Pulmonary artery endothelial cell (primary cell): ENCODE measurements around the gene C20orf141. TPM values are rescaled to one million over a fixed set of nuclear protein-coding genes. Genes with fewer than 3 reads are reported as not detected.

Experiments
- DNase-seq: peaks from one replicate; pipeline ENCODE4 v3.0.0-alpha.2; 2011; ENCODE audit warnings: low read depth, low spot score
- total RNA-seq: library from RNA; depleted of rRNA; stranded (reverse); fragments of >200 nt; gene quantifications from 2 replicates; pipeline ENCODE4 v1.2.3, GENCODE V29; 2014

Gene C20orf141
- total RNA-seq, 1 donor from 2014 or later = not detected

GRCh38 chr20:2846698-2847097 lies 31.9 kb downstream of the C20orf141 start:
- no peak for DNase-seq

GRCh38 chr20:2847802-2848201 lies 33.0 kb downstream of the C20orf141 start:
- no peak for DNase-seq

- no peak for DNase-seq
These were observed 34.7 kb downstream of the C20orf141 start for GRCh38 chr20:2849529-2849928.

- DNase-seq = no peak
These were observed 36.3 kb downstream of the C20orf141 start for GRCh38 chr20:2851086-2851485.

GRCh38 chr20:2858591-2858990 lies 43.8 kb downstream of the C20orf141 start:
- DNase-seq = no peak

- no peak for DNase-seq
These were observed 44.7 kb downstream of the C20orf141 start for GRCh38 chr20:2859330-2860121.

- DNase-seq = no peak
These were observed 49.8 kb downstream of the C20orf141 start for GRCh38 chr20:2864626-2865025.

GRCh38 chr20:2865101-2865500 lies 50.3 kb downstream of the C20orf141 start:
- no peak for DNase-seq

Other genes starting within 250 kb of the C20orf141 start
- gene NOP56, start 162.4 kb upstream of the C20orf141 start, total RNA-seq = 240 and 241 TPM in 2 replicates
- gene IDH3B, start 150.8 kb upstream of the C20orf141 start, total RNA-seq = 121 and 141 TPM in 2 replicates
- 1.8 and 2.0 TPM in 2 replicates for gene EBF4, start 122.2 kb upstream of the C20orf141 start, total RNA-seq
- gene CPXM1, start 14.4 kb upstream of the C20orf141 start, total RNA-seq = 0.26 and 0.74 TPM in 2 replicates
- gene TMEM239, start 1.4 kb downstream of the C20orf141 start, total RNA-seq = not detected in 2 replicates
- gene PCED1A, start 25.7 kb downstream of the C20orf141 start, total RNA-seq = 10.9 and 18.5 TPM in 2 replicates
- 43.8 and 56.1 TPM in 2 replicates for gene VPS16, start 25.8 kb downstream of the C20orf141 start, total RNA-seq
- 27.5 and 29.1 TPM in 2 replicates for gene PTPRA, start 58.5 kb downstream of the C20orf141 start, total RNA-seq
- gene GNRH2, start 228.6 kb downstream of the C20orf141 start, total RNA-seq = 0.21 TPM in 1 of 2 replicates, not detected in the other
- 55.4 and 57.9 TPM in 2 replicates for gene MRPS26, start 231.1 kb downstream of the C20orf141 start, total RNA-seq